Upper lobe of left lung (tissue), 4 donors: ENCODE measurements around the gene LAMA2.

Experiments
- POLR2A ChIP-seq, 4 donors: fragments of 450-650 bp; IDR thresholded peaks; one replicate each; pipeline ENCODE4 v1.5.1; 2016 to 2017; ENCODE audit warnings: antibody characterized with exemption in 4 of 4, mild to moderate bottlenecking in 2 of 4
- TF ChIP-seq, protein P1 (sequence below), 6 experiments: fragments of 450-650 bp in 4 of 6; fragments of 200-600 bp in 2 of 6; sonication (generic) in 2 of 6; IDR thresholded peaks; one replicate each; pipeline ENCODE4 v1.5.1; 2016 to 2019; ENCODE audit warnings: antibody characterized with exemption in 6 of 6

- TF ChIP-seq POLR2A (IDR thresholded peaks at IDR 0.05): no peak
- TF ChIP-seq, protein P1, sequence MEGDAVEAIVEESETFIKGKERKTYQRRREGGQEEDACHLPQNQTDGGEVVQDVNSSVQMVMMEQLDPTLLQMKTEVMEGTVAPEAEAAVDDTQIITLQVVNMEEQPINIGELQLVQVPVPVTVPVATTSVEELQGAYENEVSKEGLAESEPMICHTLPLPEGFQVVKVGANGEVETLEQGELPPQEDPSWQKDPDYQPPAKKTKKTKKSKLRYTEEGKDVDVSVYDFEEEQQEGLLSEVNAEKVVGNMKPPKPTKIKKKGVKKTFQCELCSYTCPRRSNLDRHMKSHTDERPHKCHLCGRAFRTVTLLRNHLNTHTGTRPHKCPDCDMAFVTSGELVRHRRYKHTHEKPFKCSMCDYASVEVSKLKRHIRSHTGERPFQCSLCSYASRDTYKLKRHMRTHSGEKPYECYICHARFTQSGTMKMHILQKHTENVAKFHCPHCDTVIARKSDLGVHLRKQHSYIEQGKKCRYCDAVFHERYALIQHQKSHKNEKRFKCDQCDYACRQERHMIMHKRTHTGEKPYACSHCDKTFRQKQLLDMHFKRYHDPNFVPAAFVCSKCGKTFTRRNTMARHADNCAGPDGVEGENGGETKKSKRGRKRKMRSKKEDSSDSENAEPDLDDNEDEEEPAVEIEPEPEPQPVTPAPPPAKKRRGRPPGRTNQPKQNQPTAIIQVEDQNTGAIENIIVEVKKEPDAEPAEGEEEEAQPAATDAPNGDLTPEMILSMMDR (IDR thresholded peaks at IDR 0.05): no peak
Measured at GRCh38 chr6:129105035-129105434, 222.1 kb downstream of the LAMA2 start.
